ENCODE results near the gene MRPL24.
"Not testable (repeated sequence)": the region's sequence is repeated elsewhere in the genome, so short reads cannot be mapped to it uniquely, and the experiment has no call there.

MRPL24 gene

DNA sequence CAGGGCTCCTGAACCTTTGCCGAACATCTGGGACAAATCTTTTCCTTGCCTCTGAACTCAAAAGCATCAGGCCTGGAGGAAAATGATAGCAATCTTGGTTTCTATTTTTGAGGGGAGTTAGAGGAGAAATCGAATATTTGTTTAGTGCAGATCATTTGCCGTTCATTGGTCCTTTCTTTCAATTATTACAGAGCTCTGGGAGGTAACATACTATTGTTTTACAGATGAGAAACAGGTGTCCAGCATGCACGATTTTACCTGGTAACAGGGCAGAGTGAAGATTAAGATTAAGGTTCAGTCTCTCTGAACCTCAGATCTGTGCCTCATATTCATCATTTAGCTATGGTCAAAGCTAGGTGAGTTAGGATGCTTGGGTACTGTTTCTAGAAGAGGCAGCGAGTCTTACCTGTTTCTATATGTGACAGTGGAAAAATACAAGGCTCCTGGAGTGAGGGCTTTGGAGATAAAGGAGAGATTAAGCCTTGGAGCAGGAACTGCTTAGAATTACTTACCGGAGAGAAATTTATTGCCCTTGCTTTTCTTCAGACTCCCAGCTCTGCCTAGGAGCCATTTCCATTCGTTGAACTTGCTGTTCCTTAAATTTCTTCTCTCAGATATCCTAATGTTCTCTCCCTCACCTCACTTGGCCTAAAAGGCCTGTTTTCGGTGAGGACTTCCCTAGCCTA is 27.9 kb upstream of the MRPL24 start:
- no peak for TF ChIP-seq CTCF (IDR thresholded peaks at IDR 0.05; ENCODE audit: insufficient read depth, low read depth, low read length, missing control alignments)
- DNase-seq (ENCODE audit: low read depth) = no peak
- H3K4me3 ChIP-seq (ENCODE audit: low read depth, low read length) = peak overlapping the region; percentile 92

DNA sequence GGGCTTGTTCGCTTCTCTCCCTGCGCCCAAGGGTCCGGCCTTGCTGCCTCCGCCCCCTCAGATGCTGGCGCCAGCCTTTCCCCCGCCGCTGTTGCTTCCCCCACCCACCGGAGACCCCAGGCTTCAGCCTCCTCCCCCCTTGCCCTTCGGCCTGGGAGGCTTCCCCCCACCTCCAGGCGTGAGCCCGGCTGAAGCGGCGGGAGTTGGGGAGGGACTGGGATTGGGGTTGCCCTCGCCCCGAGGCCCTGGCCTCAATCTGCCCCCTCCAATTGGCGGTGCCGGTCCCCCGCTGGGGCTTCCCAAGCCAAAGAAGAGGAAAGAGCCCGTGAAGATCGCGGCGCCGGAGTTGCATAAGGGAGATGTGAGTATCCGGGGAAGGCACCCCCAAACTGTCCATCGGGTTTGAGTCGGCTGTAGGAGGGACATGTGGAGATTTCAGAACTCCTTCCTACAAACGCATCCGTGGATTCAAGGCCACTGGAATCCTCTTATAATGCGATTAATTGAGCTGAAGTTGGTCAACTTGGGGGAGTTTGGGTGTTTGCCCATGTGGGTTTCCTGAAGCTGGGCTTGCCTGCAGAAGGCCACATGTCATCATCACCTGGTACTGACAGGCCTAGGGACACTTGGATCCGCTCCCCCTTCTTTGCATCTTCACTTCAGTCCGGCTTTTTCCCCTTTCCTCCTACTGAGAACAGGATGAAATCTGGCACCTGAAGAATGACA is 27.2 kb upstream of the MRPL24 start:
- peak; percentile 57 for DNase-seq (ENCODE audit: low read depth)
- TF ChIP-seq CTCF (IDR thresholded peaks at IDR 0.05; ENCODE audit: insufficient read depth, low read depth, low read length, missing control alignments) = no peak
- H3K4me3 ChIP-seq (ENCODE audit: low read depth, low read length) = peak overlapping the region; percentile 92

DNA sequence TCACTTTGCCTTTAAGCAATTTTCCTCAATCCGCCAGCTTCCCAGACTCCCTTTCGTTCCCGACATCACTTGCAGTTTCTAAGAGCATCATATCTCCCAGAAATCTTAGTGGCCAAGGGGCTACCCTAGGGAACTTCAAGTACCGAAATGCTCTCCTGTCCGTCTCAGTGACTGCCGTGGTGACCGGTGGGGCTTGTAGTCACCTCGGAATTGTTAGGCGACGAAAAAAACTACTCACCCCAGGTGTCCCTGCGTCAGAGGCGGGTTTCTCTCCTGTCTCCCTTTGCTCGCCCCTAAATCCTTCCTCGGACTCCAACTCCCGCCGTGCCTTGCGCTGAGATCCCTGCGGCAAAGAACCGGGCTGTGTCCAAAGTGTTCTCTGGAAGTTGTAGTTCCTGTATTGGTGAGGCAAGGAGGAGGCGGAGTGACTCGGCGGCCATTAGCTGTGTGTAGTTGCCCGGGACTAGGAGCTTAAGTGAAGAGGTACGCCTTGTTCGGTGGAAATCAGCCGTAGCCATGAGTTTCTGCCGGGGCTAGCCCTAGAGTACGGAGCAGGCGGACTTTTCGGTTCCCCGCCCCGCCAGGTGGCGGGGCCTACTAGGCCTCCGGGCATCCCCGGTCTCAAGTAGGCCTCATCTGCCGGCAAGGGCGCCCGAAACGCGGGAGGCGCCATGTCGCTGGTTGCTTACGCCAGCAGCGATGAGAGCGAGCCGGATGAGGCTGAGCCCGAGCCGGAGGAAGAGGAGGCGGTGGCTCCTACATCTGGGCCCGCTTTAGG is 26.4 kb upstream of the MRPL24 start, which contains the start of gene PRCC:
Gene PRCC, plus strand, starts transcription at position 435 of the 778 bp plus-strand sequence. Its CDS starts 237 bp downstream, at position 672.
- DNase-seq (ENCODE audit: low read depth) = peak; percentile 100
- H3K4me3 ChIP-seq (ENCODE audit: low read depth, low read length) = peak within 1 kb of the TSS; percentile 92
- no peak for TF ChIP-seq CTCF (IDR thresholded peaks at IDR 0.05; ENCODE audit: insufficient read depth, low read depth, low read length, missing control alignments)

DNA sequence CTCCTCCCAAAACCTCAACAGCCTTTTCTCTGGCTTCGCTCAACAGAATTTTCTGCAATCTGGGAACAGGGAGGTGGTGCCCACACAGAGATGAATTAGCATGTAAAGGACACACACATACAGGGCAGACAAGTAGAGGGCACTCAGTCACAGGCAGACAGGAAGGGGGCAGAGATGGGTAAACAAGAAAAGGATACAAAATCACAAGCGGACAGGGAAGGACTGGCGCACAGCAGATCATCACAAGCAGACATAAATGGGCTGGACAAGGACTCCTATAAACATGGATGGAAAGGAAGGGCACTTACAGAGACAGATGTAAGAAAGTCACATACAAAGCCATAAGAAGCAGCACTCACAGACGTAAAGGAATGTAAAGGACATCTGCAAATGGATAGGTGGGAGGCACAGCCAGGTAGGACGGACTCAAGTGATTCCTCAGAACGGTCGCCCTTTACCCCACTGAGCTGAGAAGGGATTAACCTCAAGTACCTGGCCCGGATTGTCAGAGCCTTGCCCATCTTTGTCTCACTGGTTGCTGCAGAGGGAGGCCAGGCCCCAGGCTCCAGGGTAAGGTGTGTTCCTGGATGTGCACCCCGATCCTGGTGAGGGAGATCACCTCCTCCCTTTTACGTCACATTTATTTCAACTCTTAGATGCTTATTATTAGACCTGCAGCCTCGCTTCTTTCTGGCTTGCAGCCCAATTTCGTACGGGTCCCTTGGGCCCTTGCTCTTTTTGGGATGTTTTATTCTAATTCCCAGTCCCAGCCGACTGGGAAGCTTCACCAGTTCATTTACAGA is 25.6 kb upstream of the MRPL24 start:
- no peak for TF ChIP-seq CTCF (IDR thresholded peaks at IDR 0.05; ENCODE audit: insufficient read depth, low read depth, low read length, missing control alignments)
- no peak for DNase-seq (ENCODE audit: low read depth)
- H3K4me3 ChIP-seq (ENCODE audit: low read depth, low read length) = peak overlapping the region; percentile 84

DNA sequence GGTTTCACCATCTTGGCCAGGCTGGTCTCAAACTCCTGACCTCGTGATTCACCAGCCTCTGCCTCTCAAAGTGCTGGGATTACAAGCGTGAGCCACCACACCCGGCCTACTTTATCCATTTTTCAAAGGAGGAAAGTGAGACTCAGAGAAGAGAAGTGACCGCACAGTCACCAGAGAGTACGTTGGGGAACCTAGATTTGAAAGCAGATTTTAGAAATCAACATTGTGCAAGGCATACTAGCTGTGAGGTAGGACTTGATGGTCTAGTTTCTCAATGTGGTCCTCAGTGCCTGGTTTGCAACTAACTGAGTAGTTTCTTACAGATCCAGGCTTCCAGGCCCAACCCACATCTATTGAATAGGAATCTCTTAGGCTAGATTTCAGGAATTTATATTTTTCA is 24.8 kb upstream of the MRPL24 start:
- H3K4me3 ChIP-seq (ENCODE audit: low read depth, low read length) = peak overlapping the region; percentile 84
- no peak for DNase-seq (ENCODE audit: low read depth)
- no peak for TF ChIP-seq CTCF (IDR thresholded peaks at IDR 0.05; ENCODE audit: insufficient read depth, low read depth, low read length, missing control alignments)

DNA sequence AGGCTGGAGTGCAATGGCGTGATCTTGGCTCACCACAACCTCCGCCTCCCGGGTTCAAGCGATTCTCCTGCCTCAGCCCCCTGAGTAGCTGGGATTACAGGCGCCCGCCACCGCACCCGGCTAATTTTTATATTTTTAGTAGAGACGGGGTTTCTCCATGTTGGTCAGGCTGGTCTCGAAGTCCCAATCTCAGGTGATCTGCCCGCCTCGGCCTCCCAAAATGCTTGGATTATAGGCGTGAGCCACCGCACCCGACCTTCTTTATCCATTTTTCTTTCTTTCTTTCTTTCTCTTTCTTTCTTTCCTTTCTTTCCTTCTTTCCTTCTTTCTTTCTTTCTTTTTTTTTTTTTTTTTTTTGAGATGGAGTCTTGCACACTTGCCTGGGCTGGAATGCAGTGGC is 24.2 kb upstream of the MRPL24 start:
- DNase-seq (ENCODE audit: low read depth); H3K4me3 ChIP-seq (ENCODE audit: low read depth, low read length): not testable (repeated sequence)
